Suprapubic skin (tissue), 4 donors: ENCODE measurements around the gene COPG2.

Source experiments
- EP300 ChIP-seq: sonication (generic); formaldehyde crosslinking; IDR thresholded peaks from one replicate; pipeline ENCODE4 v1.6.1; 2017; ENCODE audit warnings: antibody characterized with exemption
- POLR2A ChIP-seq, 2 donors: fragments of 450-650 bp; IDR thresholded peaks; one replicate each; pipeline ENCODE4 v1.6.1; 2017; ENCODE audit warnings: antibody characterized with exemption in 2 of 2, mild to moderate bottlenecking in 2 of 2, moderate library complexity in 2 of 2
- POLR2AphosphoS5 ChIP-seq, 3 donors: sonication (generic); formaldehyde crosslinking; IDR thresholded peaks; one replicate each; pipeline ENCODE4 v1.6.1; 2017; ENCODE audit warnings: antibody characterized with exemption in 3 of 3
- TF ChIP-seq, protein P1 (sequence below), 2 donors: fragments of 200-600 bp in 1 of 2; fragments of 450-650 bp in 1 of 2; sonication (generic) in 1 of 2; IDR thresholded peaks; one replicate each; pipeline ENCODE4 v1.5.1; 2016 to 2019; ENCODE audit warnings: antibody characterized with exemption in 2 of 2, mild to moderate bottlenecking in 1 of 2, moderate library complexity in 1 of 2

DNA sequence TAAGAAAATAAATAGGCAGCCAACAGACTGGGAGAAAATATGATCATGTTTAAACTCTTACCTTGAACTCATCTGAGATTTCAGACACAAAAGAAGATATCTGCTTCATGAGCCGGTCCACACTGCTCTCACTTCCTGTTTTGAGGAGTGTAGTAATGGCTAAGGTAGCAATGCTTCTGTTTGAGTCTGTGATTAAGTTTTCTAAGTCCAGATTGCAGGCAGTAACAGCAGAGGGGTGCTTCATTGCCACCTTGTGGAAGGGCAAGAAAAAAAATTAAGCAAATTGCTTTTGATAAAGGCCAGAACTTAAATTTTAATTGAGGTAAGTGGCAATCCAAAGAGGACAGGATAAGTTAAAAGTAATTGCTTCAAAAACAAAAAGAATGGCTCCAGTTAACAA is 107.6 kb downstream of the COPG2 start:
- TF ChIP-seq, protein P1, sequence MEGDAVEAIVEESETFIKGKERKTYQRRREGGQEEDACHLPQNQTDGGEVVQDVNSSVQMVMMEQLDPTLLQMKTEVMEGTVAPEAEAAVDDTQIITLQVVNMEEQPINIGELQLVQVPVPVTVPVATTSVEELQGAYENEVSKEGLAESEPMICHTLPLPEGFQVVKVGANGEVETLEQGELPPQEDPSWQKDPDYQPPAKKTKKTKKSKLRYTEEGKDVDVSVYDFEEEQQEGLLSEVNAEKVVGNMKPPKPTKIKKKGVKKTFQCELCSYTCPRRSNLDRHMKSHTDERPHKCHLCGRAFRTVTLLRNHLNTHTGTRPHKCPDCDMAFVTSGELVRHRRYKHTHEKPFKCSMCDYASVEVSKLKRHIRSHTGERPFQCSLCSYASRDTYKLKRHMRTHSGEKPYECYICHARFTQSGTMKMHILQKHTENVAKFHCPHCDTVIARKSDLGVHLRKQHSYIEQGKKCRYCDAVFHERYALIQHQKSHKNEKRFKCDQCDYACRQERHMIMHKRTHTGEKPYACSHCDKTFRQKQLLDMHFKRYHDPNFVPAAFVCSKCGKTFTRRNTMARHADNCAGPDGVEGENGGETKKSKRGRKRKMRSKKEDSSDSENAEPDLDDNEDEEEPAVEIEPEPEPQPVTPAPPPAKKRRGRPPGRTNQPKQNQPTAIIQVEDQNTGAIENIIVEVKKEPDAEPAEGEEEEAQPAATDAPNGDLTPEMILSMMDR (IDR thresholded peaks at IDR 0.05) = no peak
- TF ChIP-seq POLR2AphosphoS5 (IDR thresholded peaks at IDR 0.05) = no peak
- TF ChIP-seq EP300 = no peak
- no peak for TF ChIP-seq POLR2A (IDR thresholded peaks at IDR 0.05)
